ENCODE data around the gene UGT1A4. TPM values are rescaled to one million over a fixed set of nuclear protein-coding genes. Genes with fewer than 3 reads are reported as not detected.

UGT1A4 gene
- total RNA-seq, result not detected in 2 replicates

DNA sequence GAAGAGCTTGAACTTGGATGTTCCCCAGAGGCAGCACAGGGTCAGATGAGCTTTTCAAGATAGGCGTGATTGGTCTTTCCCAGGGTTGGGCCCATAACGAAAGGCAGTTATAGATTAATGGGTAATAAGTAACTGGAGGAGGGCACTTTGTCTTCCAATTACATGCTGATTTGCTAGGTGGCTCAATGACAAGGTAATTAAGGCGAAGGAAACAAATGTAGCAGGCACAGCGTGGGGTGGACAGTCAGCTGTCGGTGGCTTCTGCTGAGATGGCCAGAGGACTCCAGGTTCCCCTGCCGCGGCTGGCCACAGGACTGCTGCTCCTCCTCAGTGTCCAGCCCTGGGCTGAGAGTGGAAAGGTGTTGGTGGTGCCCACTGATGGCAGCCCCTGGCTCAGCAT lies at the start of gene UGT1A4:
Gene UGT1A4 (plus strand): TSS at position 185 of the 400 bp plus-strand sequence. CDS start 85 bp downstream, at position 270.
- intact Hi-C loops (cut with micrococcal nuclease), result no loop called here
- H3K36me3 Mint-ChIP-seq (ENCODE audit: low read depth), result no peaks in the 10 kb centered on the region
- peaks cover 5% of the 10 kb centered on the region for H3K4me1 Mint-ChIP-seq (ENCODE audit: low read depth)
- peaks cover 14% of the 10 kb centered on the region for H3K27me3 Mint-ChIP-seq (ENCODE audit: low read depth)
- no peak within 1 kb of the TSS for H3K4me3 Mint-ChIP-seq (ENCODE audit: low read depth)
- no peaks in the 10 kb centered on the region for H3K9me3 Mint-ChIP-seq
- no peak for DNase-seq (ENCODE audit: low spot score)
- no peak within 1 kb of the TSS for H3K27ac Mint-ChIP-seq

DNA sequence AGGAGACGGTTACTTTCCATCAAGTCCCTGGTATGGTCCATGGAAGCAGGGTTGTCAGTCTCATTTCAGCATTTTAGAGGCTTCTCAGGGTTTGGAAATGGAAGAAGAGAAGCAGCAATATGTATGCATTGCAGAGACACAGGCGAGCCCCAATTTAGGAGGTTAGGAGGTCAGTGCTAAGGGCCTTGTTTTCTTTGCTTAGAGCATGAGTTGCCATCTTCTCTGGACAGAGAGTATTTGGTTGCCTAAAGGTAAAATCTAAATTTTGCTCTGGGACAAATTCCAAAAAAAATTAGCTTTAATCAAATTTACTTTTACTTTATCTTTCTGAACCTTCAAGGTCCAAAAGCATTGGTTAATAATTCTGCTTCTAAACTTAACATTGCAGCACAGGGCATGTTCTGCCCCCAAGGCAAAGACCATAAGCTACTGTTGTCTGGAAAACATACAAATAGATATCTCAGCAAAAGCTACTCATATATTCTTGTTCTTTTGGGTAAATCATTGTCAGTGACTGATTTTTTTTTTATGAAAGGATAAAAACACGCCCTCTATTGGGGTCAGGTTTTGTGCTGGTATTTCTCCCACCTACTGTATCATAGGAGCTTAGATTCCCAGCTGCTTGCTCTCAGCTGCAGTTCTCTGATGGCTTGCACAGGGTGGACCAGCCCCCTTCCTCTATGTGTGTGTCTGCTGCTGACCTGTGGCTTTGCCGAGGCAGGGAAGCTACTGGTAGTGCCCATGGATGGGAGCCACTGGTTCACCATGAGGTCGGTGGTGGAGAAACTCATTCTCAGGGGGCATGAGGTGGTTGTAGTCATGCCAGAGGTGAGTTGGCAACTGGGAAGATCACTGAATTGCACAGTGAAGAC lies 47.0 kb upstream of the UGT1A4 start, which contains the start of gene UGT1A9:
Gene UGT1A9 (plus strand): TSS at position 609 of the 872 bp plus-strand sequence. CDS start 37 bp downstream, at position 646.
- H3K27me3 Mint-ChIP-seq (ENCODE audit: low read depth), result peaks cover 12% of the 10 kb centered on the region
- no peaks in the 10 kb centered on the region for H3K36me3 Mint-ChIP-seq (ENCODE audit: low read depth)
- no peaks in the 10 kb centered on the region for H3K4me1 Mint-ChIP-seq (ENCODE audit: low read depth)
- no peak within 1 kb of the TSS for H3K27ac Mint-ChIP-seq
- intact Hi-C loops (cut with micrococcal nuclease), result no loop called here
- no peaks in the 10 kb centered on the region for H3K9me3 Mint-ChIP-seq
- no peak for DNase-seq (ENCODE audit: low spot score)
- no peak within 1 kb of the TSS for H3K4me3 Mint-ChIP-seq (ENCODE audit: low read depth)

DNA sequence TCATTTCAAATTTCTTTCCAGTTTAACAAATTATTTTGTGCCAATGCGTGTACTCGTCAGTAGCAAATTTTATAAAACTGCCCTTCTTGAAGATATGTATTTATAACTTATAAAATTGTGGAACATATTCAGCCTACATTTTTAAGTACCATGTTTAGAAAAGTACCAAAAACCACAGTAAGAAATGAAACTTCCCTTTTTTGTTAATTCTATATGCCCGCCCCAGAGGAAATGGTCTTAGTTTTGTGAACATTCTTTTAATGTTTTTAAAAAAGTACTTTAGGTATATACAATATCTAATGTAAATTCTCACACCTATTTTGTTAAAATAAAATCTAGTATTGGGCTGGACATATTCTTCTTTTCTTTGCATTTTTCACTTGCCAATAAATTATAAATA lies 45.6 kb upstream of the UGT1A4 start:
- intact Hi-C loops (cut with micrococcal nuclease), result no loop called here
- no peak overlapping the region for H3K4me3 Mint-ChIP-seq (ENCODE audit: low read depth)
- peaks cover 13% of the 10 kb centered on the region for H3K27me3 Mint-ChIP-seq (ENCODE audit: low read depth)

DNA sequence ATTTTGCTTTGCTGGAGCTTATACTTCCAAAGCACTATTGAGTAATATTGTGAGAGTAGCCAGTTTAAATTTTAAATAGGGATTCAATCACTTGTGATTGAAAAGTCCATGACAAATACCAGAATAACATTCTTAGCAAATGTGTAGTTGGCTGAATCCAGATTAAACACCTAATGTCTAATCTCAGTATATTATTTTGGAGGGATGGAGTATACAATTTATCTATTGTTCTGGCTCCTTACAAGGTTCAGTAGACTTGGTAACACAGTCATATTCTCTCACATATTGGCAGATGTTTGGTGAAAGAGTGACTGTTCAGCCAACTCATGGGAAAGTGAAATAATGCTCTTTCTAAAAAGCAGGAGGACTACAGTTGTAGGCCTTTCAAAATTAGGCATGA lies 44.6 kb upstream of the UGT1A4 start:
- no peaks in the 10 kb centered on the region for H3K9me3 Mint-ChIP-seq
- peaks cover 14% of the 10 kb centered on the region for H3K27me3 Mint-ChIP-seq (ENCODE audit: low read depth)
- DNase-seq (ENCODE audit: low spot score), result no peak
- intact Hi-C loops (cut with micrococcal nuclease), result no loop called here
- no peak overlapping the region for H3K4me3 Mint-ChIP-seq (ENCODE audit: low read depth)
- no peaks in the 10 kb centered on the region for H3K36me3 Mint-ChIP-seq (ENCODE audit: low read depth)
- no peak overlapping the region for H3K27ac Mint-ChIP-seq
- H3K4me1 Mint-ChIP-seq (ENCODE audit: low read depth), result no peaks in the 10 kb centered on the region

More for the DNA sequence above, 45.6 kb upstream of the UGT1A4 start:
- no peak overlapping the region for H3K27ac Mint-ChIP-seq
- H3K9me3 Mint-ChIP-seq, result no peaks in the 10 kb centered on the region
- DNase-seq (ENCODE audit: low spot score), result no peak
- H3K36me3 Mint-ChIP-seq (ENCODE audit: low read depth), result no peaks in the 10 kb centered on the region
- no peaks in the 10 kb centered on the region for H3K4me1 Mint-ChIP-seq (ENCODE audit: low read depth)

- intact Hi-C loops (cut with micrococcal nuclease), result no loop called here
- peaks cover 14% of the 10 kb centered on the region for H3K27me3 Mint-ChIP-seq (ENCODE audit: low read depth)
- no peaks in the 10 kb centered on the region for H3K4me1 Mint-ChIP-seq (ENCODE audit: low read depth)
- H3K9me3 Mint-ChIP-seq, result no peaks in the 10 kb centered on the region
- H3K4me3 Mint-ChIP-seq (ENCODE audit: low read depth), result no peak overlapping the region
- H3K27ac Mint-ChIP-seq, result no peak overlapping the region
- DNase-seq (ENCODE audit: low spot score), result no peak
- no peaks in the 10 kb centered on the region for H3K36me3 Mint-ChIP-seq (ENCODE audit: low read depth)
Measured at GRCh38 chr2:233674314-233674713, 44.2 kb upstream of the UGT1A4 start.

GRCh38 chr2:233674995-233675394 lies 43.5 kb upstream of the UGT1A4 start:
- DNase-seq (ENCODE audit: low spot score), result no peak
- Mint-ChIP-seq H3K27ac (no peak overlapping the region), H3K9me3 (no peaks in the 10 kb centered on the region), H3K4me3 (ENCODE audit: low read depth) (no peak overlapping the region), H3K4me1 (ENCODE audit: low read depth) (no peaks in the 10 kb centered on the region), H3K27me3 (ENCODE audit: low read depth) (peaks cover 14% of the 10 kb centered on the region), H3K36me3 (ENCODE audit: low read depth) (no peaks in the 10 kb centered on the region)
- intact Hi-C loops (cut with micrococcal nuclease), result no loop called here

GRCh38 chr2:233676046-233676445 lies 42.5 kb upstream of the UGT1A4 start:
- H3K27ac Mint-ChIP-seq, result no peak overlapping the region
- H3K4me1 Mint-ChIP-seq (ENCODE audit: low read depth), result no peaks in the 10 kb centered on the region
- H3K36me3 Mint-ChIP-seq (ENCODE audit: low read depth), result no peaks in the 10 kb centered on the region
- peaks cover 8% of the 10 kb centered on the region for H3K27me3 Mint-ChIP-seq (ENCODE audit: low read depth)
- no peaks in the 10 kb centered on the region for H3K9me3 Mint-ChIP-seq
- H3K4me3 Mint-ChIP-seq (ENCODE audit: low read depth), result no peak overlapping the region
- DNase-seq (ENCODE audit: low spot score), result no peak
- intact Hi-C loops (cut with micrococcal nuclease), result no loop called here

DNA sequence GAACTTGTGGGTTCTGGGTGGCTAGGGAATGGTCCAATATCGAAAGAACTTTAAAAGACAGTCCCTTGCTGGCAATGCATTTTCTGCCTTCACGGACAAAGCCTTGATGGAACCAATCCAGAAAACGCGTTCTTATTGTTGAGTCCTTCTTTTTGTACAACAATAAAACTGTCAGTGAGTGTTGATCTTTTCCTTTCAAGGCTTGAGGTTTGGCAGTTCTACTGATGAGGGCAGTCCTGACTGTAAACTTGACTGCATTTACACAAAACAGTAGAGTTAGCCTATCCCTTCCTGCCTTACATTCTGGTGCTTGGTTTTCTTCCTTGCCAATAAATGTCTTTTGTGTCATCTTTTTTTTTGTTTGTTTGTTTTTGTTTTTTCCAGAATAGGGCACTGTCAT lies 39.3 kb upstream of the UGT1A4 start:
- H3K4me3 Mint-ChIP-seq (ENCODE audit: low read depth), result no peak overlapping the region
- intact Hi-C loops (cut with micrococcal nuclease), result no loop called here
- no peaks in the 10 kb centered on the region for H3K4me1 Mint-ChIP-seq (ENCODE audit: low read depth)
- peaks cover 11% of the 10 kb centered on the region for H3K27me3 Mint-ChIP-seq (ENCODE audit: low read depth)
- no peak for DNase-seq (ENCODE audit: low spot score)
- no peaks in the 10 kb centered on the region for H3K9me3 Mint-ChIP-seq
- H3K36me3 Mint-ChIP-seq (ENCODE audit: low read depth), result no peaks in the 10 kb centered on the region
- no peak overlapping the region for H3K27ac Mint-ChIP-seq

- no peaks in the 10 kb centered on the region for H3K4me1 Mint-ChIP-seq (ENCODE audit: low read depth)
- intact Hi-C loops (cut with micrococcal nuclease), result no loop called here
- H3K36me3 Mint-ChIP-seq (ENCODE audit: low read depth), result no peaks in the 10 kb centered on the region
- H3K4me3 Mint-ChIP-seq (ENCODE audit: low read depth), result no peak overlapping the region
- H3K27ac Mint-ChIP-seq, result no peak overlapping the region
- no peak for DNase-seq (ENCODE audit: low spot score)
- H3K27me3 Mint-ChIP-seq (ENCODE audit: low read depth), result peaks cover 13% of the 10 kb centered on the region
- H3K9me3 Mint-ChIP-seq, result no peaks in the 10 kb centered on the region
Measured at GRCh38 chr2:233680361-233681045, 38.0 kb upstream of the UGT1A4 start.

DNA sequence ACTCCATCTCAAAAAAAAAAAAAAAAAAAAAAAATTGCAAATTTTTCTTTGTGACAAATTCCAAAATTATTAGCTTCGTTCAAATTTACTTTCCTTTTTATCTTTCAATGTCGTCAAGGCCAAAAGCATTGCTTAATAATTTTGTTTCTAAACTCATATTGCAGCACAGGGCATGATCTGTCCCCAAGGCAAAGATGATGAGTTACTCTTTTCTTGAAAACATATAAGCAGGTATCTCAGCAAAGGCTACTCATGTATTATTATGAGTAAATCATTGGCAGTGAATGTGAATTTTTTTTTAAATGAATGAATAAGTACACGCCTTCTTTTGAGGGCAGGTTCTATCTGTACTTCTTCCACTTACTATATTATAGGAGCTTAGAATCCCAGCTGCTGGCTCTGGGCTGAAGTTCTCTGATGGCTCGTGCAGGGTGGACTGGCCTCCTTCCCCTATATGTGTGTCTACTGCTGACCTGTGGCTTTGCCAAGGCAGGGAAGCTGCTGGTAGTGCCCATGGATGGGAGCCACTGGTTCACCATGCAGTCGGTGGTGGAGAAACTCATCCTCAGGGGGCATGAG lies 36.9 kb upstream of the UGT1A4 start, which contains the start of gene UGT1A7:
Gene UGT1A7 (plus strand): TSS at position 381 of the 579 bp plus-strand sequence. CDS start 37 bp downstream, at position 418.
- no peak for DNase-seq (ENCODE audit: low spot score)
- no peaks in the 10 kb centered on the region for H3K9me3 Mint-ChIP-seq
- H3K4me3 Mint-ChIP-seq (ENCODE audit: low read depth), result no peak within 1 kb of the TSS
- H3K4me1 Mint-ChIP-seq (ENCODE audit: low read depth), result no peaks in the 10 kb centered on the region
- intact Hi-C loops (cut with micrococcal nuclease), result no loop called here
- H3K27me3 Mint-ChIP-seq (ENCODE audit: low read depth), result peaks cover 11% of the 10 kb centered on the region
- H3K27ac Mint-ChIP-seq, result no peak within 1 kb of the TSS
- H3K36me3 Mint-ChIP-seq (ENCODE audit: low read depth), result no peaks in the 10 kb centered on the region

DNA sequence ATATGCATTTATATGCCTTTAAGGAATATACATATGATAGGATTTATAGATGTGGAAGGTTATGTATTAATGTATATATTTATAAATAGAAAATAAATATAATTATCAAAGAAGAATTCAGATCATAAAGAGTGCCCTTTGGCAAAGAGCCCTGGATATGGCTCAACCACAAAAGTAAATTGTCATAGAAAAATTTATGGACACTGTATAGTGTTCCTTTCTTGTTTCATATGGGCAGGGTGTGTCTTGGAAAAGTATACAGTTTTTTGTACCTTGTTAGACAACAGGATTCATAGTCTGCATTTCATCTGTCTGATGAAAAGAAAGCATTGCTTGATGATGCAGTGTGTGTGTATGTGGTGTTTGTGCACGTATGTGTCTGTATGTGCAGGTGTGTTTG lies 33.9 kb upstream of the UGT1A4 start:
- H3K4me1 Mint-ChIP-seq (ENCODE audit: low read depth), result no peaks in the 10 kb centered on the region
- intact Hi-C loops (cut with micrococcal nuclease), result no loop called here
- no peaks in the 10 kb centered on the region for H3K9me3 Mint-ChIP-seq
- no peak for DNase-seq (ENCODE audit: low spot score)
- H3K4me3 Mint-ChIP-seq (ENCODE audit: low read depth), result no peak overlapping the region
- H3K27ac Mint-ChIP-seq, result no peak overlapping the region
- H3K27me3 Mint-ChIP-seq (ENCODE audit: low read depth), result peaks cover 17% of the 10 kb centered on the region
- H3K36me3 Mint-ChIP-seq (ENCODE audit: low read depth), result no peaks in the 10 kb centered on the region

- Mint-ChIP-seq H3K4me1 (ENCODE audit: low read depth) (no peaks in the 10 kb centered on the region), H3K27ac (no peak overlapping the region), H3K9me3 (no peaks in the 10 kb centered on the region), H3K27me3 (ENCODE audit: low read depth) (peaks cover 16% of the 10 kb centered on the region), H3K36me3 (ENCODE audit: low read depth) (no peaks in the 10 kb centered on the region), H3K4me3 (ENCODE audit: low read depth) (no peak overlapping the region)
- DNase-seq (ENCODE audit: low spot score), result no peak
- intact Hi-C loops (cut with micrococcal nuclease), result no loop called here
Measured at GRCh38 chr2:233686928-233687327, 31.6 kb upstream of the UGT1A4 start.

- Mint-ChIP-seq H3K4me1 (ENCODE audit: low read depth) (no peaks in the 10 kb centered on the region), H3K27me3 (ENCODE audit: low read depth) (peaks cover 16% of the 10 kb centered on the region), H3K4me3 (ENCODE audit: low read depth) (no peak overlapping the region), H3K36me3 (ENCODE audit: low read depth) (no peaks in the 10 kb centered on the region), H3K27ac (no peak overlapping the region), H3K9me3 (no peaks in the 10 kb centered on the region)
- DNase-seq (ENCODE audit: low spot score), result no peak
- intact Hi-C loops (cut with micrococcal nuclease), result no loop called here
Measured at GRCh38 chr2:233688341-233688740, 30.2 kb upstream of the UGT1A4 start.
